ENCODE measurements around the gene BIRC3.
A peak's percentile ranks its signal among the peaks of the same experiment; 100 is the strongest.

The BIRC3 gene

DNA sequence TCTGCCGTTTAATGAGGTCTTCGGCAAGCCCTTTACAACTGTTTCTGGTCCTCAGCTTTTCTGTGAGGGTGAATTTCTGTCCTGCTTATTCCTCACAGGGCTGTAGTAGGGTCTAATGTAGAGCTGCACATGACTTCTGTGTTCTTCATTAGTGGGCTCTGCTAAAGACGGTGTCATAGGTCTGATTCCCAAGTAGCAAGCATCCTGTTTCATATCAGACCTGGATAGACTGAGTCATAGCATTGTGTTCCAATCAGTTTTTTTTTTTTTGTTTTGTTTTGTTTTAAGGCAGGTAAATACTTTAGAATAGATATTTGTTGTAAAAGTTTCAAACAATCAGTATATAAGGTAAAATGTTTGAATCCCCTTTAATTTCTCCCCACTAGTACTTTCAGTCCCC is 65.1 kb downstream of the BIRC3 start:
- DNase-seq, result no peak
- no peak overlapping the region for H4K8ac ChIP-seq (ENCODE audit: low read depth, low read length)
- no peak overlapping the region for H3K4me3 ChIP-seq (ENCODE audit: low read length)
- no peak overlapping the region for H3K56ac ChIP-seq (ENCODE audit: low read length)
- no CpG with 5 or more reads among the region's 3 CpGs for WGBS (ENCODE audit: extremely low coverage, insufficient coverage, low lambda C conversion rate)
- H2AK5ac ChIP-seq (ENCODE audit: low read length), result no peak overlapping the region
- H2BK120ac ChIP-seq (ENCODE audit: low read depth, low read length), result no peak overlapping the region
- no peaks in the 10 kb centered on the region for H3K4me1 ChIP-seq (ENCODE audit: control insufficient read depth, low read depth, low read length)
- H3K18ac ChIP-seq (ENCODE audit: low read length), result peak overlapping the region; percentile 22
- H3K79me1 ChIP-seq (ENCODE audit: low read length), result no peaks in the 10 kb centered on the region
- no peaks in the 10 kb centered on the region for H3K27me3 ChIP-seq (ENCODE audit: insufficient read depth, low read length, poor library complexity)
- no peak overlapping the region for H4K5ac ChIP-seq (ENCODE audit: low read length)
- no peak overlapping the region for H3K9ac ChIP-seq (ENCODE audit: low read length)
- H3K23ac ChIP-seq (ENCODE audit: low read length), result no peak overlapping the region
- no peak overlapping the region for H3K27ac ChIP-seq (ENCODE audit: low read depth, low read length)
- H3K4me2 ChIP-seq (ENCODE audit: low read length), result no peak overlapping the region
- no peaks in the 10 kb centered on the region for H3K79me2 ChIP-seq (ENCODE audit: control insufficient read depth, insufficient read depth, low read length)
- H3K4ac ChIP-seq (ENCODE audit: low read depth, low read length), result no peak overlapping the region
- no peaks in the 10 kb centered on the region for H3K36me3 ChIP-seq (ENCODE audit: control insufficient read depth, insufficient read depth, low read length)
- H2BK15ac ChIP-seq (replicated peaks; ENCODE audit: low read depth), result no peak overlapping the region
- no peak overlapping the region for H2BK5ac ChIP-seq (ENCODE audit: low read length)

DNA sequence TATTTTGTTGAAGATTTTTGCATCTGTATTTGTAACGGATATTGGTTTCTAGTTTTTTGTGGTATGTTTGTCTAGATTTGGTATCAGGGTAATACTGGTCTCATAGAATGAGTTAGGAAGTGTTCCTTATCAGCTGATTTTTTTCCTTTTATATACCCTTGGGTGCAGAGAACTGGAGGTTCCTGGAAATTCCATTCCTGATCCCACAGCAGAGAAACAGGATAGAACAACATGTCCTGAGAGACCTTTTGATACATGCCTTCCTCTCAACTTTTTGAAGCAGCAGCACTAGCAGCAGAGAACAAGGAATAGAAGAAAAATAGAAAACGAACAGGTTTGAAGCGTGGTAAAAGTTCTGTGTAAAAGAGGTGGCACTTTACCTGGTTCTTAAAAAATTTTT is 66.6 kb downstream of the BIRC3 start:
- no peak overlapping the region for H3K56ac ChIP-seq (ENCODE audit: low read length)
- no peak overlapping the region for H3K27ac ChIP-seq (ENCODE audit: low read depth, low read length)
- WGBS (ENCODE audit: extremely low coverage, insufficient coverage, low lambda C conversion rate), result no CpG with 5 or more reads among the region's 3 CpGs
- no peak overlapping the region for H3K9ac ChIP-seq (ENCODE audit: low read length)
- no peak overlapping the region for H2BK120ac ChIP-seq (ENCODE audit: low read depth, low read length)
- no peaks in the 10 kb centered on the region for H3K79me2 ChIP-seq (ENCODE audit: control insufficient read depth, insufficient read depth, low read length)
- H2BK15ac ChIP-seq (replicated peaks; ENCODE audit: low read depth), result no peak overlapping the region
- H4K5ac ChIP-seq (ENCODE audit: low read length), result no peak overlapping the region
- no peaks in the 10 kb centered on the region for H3K79me1 ChIP-seq (ENCODE audit: low read length)
- no peak overlapping the region for H3K4me3 ChIP-seq (ENCODE audit: low read length)
- no peak overlapping the region for H3K18ac ChIP-seq (ENCODE audit: low read length)
- no peaks in the 10 kb centered on the region for H3K4me1 ChIP-seq (ENCODE audit: control insufficient read depth, low read depth, low read length)
- H3K23ac ChIP-seq (ENCODE audit: low read length), result no peak overlapping the region
- H3K27me3 ChIP-seq (ENCODE audit: insufficient read depth, low read length, poor library complexity), result no peaks in the 10 kb centered on the region
- no peaks in the 10 kb centered on the region for H3K36me3 ChIP-seq (ENCODE audit: control insufficient read depth, insufficient read depth, low read length)
- no peak overlapping the region for H4K8ac ChIP-seq (ENCODE audit: low read depth, low read length)
- no peak overlapping the region for H2AK5ac ChIP-seq (ENCODE audit: low read length)
- no peak overlapping the region for H3K4me2 ChIP-seq (ENCODE audit: low read length)
- no peak overlapping the region for H2BK5ac ChIP-seq (ENCODE audit: low read length)
- no peak overlapping the region for H3K4ac ChIP-seq (ENCODE audit: low read depth, low read length)
- no peak for DNase-seq

DNA sequence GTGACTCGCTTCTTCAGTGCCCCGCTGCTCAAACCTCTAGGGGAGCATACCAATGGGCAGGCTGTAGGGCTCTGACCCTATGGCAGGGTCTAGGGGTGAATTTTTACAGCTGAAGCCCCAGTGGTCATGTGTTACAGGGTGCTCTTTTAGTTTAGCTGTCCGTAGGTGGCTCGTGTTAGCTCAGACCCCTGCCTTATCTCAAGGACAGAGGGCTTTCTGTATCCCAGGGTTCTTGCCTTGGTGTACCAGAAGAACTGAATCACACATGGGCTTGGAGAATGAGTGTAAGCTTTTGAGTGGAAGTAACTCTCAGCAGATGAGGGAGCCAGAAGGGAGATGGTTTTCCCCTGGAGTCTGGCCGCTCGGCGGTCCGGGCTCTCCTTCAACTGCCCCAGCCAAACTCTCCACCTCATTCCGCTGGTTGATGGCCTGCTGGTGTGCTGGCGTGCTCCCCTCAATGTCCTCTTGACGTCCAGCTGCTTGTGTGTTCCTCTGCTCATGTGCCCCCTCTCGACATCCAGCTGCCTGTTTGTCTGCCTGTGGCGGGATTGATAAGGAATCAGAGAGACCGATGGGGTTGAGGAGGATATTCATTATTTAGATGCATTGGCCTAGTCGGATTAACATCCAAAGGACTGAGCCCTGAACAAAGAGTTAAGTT is 67.3 kb downstream of the BIRC3 start:
- Histone ChIP-seq H3K79me1 (ENCODE audit: low read length) (no peaks in the 10 kb centered on the region), H3K4me3 (ENCODE audit: low read length) (no peak overlapping the region), H3K4me1 (ENCODE audit: control insufficient read depth, low read depth, low read length) (no peaks in the 10 kb centered on the region), H3K56ac (ENCODE audit: low read length) (no peak overlapping the region), H3K79me2 (ENCODE audit: control insufficient read depth, insufficient read depth, low read length) (no peaks in the 10 kb centered on the region), H2AK5ac (ENCODE audit: low read length) (no peak overlapping the region), H3K18ac (ENCODE audit: low read length) (no peak overlapping the region), H3K27me3 (ENCODE audit: insufficient read depth, low read length, poor library complexity) (no peaks in the 10 kb centered on the region), H2BK5ac (ENCODE audit: low read length) (no peak overlapping the region), H2BK15ac (replicated peaks; ENCODE audit: low read depth) (no peak overlapping the region), H3K36me3 (ENCODE audit: control insufficient read depth, insufficient read depth, low read length) (no peaks in the 10 kb centered on the region), H3K27ac (ENCODE audit: low read depth, low read length) (peak overlapping the region; percentile 35), H2BK120ac (ENCODE audit: low read depth, low read length) (no peak overlapping the region), H4K5ac (ENCODE audit: low read length) (no peak overlapping the region), H3K23ac (ENCODE audit: low read length) (no peak overlapping the region), H3K4ac (ENCODE audit: low read depth, low read length) (no peak overlapping the region), H4K8ac (ENCODE audit: low read depth, low read length) (no peak overlapping the region), H3K9ac (ENCODE audit: low read length) (no peak overlapping the region), H3K4me2 (ENCODE audit: low read length) (no peak overlapping the region)
- no CpG with 5 or more reads among the region's 15 CpGs for WGBS (ENCODE audit: extremely low coverage, insufficient coverage, low lambda C conversion rate)
- DNase-seq, result no peak

DNA sequence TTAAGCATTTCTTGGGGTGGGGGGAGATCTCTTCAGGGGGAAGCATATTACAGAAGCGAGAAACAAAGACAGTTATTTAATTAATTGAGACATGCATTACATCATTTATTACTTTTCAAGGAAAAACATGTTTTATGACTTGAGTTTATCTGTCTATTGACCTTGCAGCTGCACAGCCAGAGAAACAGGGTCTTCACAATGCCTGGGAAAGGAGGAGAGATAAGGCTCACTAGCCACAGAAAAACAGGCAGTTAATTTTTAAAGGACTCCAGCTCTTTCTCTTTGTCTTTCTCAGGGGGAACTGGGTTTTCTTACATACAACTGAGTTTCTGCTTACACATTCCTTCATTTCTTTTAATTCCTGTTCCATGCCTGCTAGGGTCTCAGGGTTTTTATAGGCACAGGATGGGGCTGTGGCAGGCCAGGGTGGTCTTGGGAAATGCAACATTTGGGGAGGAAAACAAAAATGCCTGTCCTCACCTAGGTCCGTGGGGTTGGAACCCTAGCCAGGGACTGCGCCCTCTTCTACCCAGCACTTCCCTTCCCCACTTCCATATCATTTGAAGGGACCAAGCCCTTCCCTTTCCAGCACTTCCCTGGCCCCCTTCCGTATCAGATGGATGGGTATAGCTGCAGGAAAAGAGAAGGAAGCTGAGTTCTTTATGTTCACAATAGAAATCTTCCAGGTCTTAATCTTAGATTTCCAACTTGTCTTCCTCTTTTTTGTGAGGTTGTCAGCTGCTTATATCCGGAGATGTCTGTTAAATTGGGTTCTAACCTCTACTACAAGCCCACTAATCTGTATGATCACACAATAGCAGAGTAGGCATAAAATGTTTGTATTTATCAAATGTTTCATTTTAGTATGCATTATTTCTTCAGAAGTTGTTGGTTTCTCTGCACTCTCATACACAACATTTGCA is 68.1 kb downstream of the BIRC3 start:
- no peak overlapping the region for H3K23ac ChIP-seq (ENCODE audit: low read length)
- H3K79me2 ChIP-seq (ENCODE audit: control insufficient read depth, insufficient read depth, low read length), result no peaks in the 10 kb centered on the region
- H3K79me1 ChIP-seq (ENCODE audit: low read length), result no peaks in the 10 kb centered on the region
- no peak overlapping the region for H3K56ac ChIP-seq (ENCODE audit: low read length)
- H3K4ac ChIP-seq (ENCODE audit: low read depth, low read length), result no peak overlapping the region
- H3K36me3 ChIP-seq (ENCODE audit: control insufficient read depth, insufficient read depth, low read length), result no peaks in the 10 kb centered on the region
- H3K4me3 ChIP-seq (ENCODE audit: low read length), result no peak overlapping the region
- no peak overlapping the region for H3K18ac ChIP-seq (ENCODE audit: low read length)
- no peaks in the 10 kb centered on the region for H3K27me3 ChIP-seq (ENCODE audit: insufficient read depth, low read length, poor library complexity)
- no peak overlapping the region for H2BK5ac ChIP-seq (ENCODE audit: low read length)
- H4K8ac ChIP-seq (ENCODE audit: low read depth, low read length), result no peak overlapping the region
- H4K5ac ChIP-seq (ENCODE audit: low read length), result no peak overlapping the region
- WGBS (ENCODE audit: extremely low coverage, insufficient coverage, low lambda C conversion rate), result no CpG with 5 or more reads among the region's 5 CpGs
- H2BK15ac ChIP-seq (replicated peaks; ENCODE audit: low read depth), result no peak overlapping the region
- peak overlapping the region; percentile 84 for H3K27ac ChIP-seq (ENCODE audit: low read depth, low read length)
- DNase-seq, result no peak
- H2BK120ac ChIP-seq (ENCODE audit: low read depth, low read length), result no peak overlapping the region
- H3K4me1 ChIP-seq (ENCODE audit: control insufficient read depth, low read depth, low read length), result no peaks in the 10 kb centered on the region
- no peak overlapping the region for H3K4me2 ChIP-seq (ENCODE audit: low read length)
- no peak overlapping the region for H3K9ac ChIP-seq (ENCODE audit: low read length)
- no peak overlapping the region for H2AK5ac ChIP-seq (ENCODE audit: low read length)

DNA sequence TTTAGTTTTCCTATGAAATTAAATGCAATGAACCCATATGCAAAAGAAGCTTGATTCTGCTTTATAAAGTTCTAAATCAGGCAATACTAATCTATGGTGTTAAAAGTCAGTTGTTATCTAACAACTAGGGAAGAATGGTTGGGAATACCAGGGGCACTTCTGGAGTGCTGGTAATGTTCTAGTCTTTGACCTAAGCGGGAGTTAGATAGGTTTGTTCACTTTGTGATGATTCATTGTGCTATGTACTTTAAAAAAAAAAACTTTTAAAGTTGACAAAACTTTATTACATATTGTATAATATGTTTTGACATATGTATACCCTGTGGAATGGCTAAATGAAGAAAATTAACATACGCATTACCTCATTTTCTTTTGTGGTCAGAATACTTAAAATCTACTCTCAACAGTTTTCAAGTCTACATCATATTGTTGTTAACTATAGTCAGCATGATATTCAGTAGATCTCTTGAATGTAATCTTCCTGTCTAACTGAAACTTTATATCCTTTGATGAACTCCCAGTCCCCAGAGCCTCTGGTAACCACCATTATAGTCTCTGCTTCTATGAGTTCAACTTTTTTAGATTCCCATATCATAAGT is 69.0 kb downstream of the BIRC3 start:
- no peak overlapping the region for H4K8ac ChIP-seq (ENCODE audit: low read depth, low read length)
- H3K23ac ChIP-seq (ENCODE audit: low read length), result no peak overlapping the region
- no peak for DNase-seq
- H3K36me3 ChIP-seq (ENCODE audit: control insufficient read depth, insufficient read depth, low read length), result no peaks in the 10 kb centered on the region
- no peak overlapping the region for H3K4me3 ChIP-seq (ENCODE audit: low read length)
- H3K27me3 ChIP-seq (ENCODE audit: insufficient read depth, low read length, poor library complexity), result no peaks in the 10 kb centered on the region
- H2AK5ac ChIP-seq (ENCODE audit: low read length), result no peak overlapping the region
- WGBS (ENCODE audit: extremely low coverage, insufficient coverage, low lambda C conversion rate), result no CpG with 5 or more reads among the region's 2 CpGs
- H3K4me1 ChIP-seq (ENCODE audit: control insufficient read depth, low read depth, low read length), result no peaks in the 10 kb centered on the region
- H3K27ac ChIP-seq (ENCODE audit: low read depth, low read length), result no peak overlapping the region
- no peak overlapping the region for H3K18ac ChIP-seq (ENCODE audit: low read length)
- H3K4ac ChIP-seq (ENCODE audit: low read depth, low read length), result no peak overlapping the region
- no peaks in the 10 kb centered on the region for H3K79me1 ChIP-seq (ENCODE audit: low read length)
- no peak overlapping the region for H2BK120ac ChIP-seq (ENCODE audit: low read depth, low read length)
- H3K56ac ChIP-seq (ENCODE audit: low read length), result no peak overlapping the region
- no peak overlapping the region for H4K5ac ChIP-seq (ENCODE audit: low read length)
- H3K9ac ChIP-seq (ENCODE audit: low read length), result no peak overlapping the region
- no peaks in the 10 kb centered on the region for H3K79me2 ChIP-seq (ENCODE audit: control insufficient read depth, insufficient read depth, low read length)
- no peak overlapping the region for H3K4me2 ChIP-seq (ENCODE audit: low read length)
- no peak overlapping the region for H2BK5ac ChIP-seq (ENCODE audit: low read length)
- H2BK15ac ChIP-seq (replicated peaks; ENCODE audit: low read depth), result no peak overlapping the region

Data from mesendoderm (in vitro differentiated cells).